NCI-H748 (cell line): Measurements from ENCODE around the gene LYSET.
"Not testable (repeated sequence)": the region's sequence is repeated elsewhere in the genome, so short reads cannot be mapped to it uniquely, and the experiment has no call there.

ENCODE experiments used
- DNase-seq: peaks from one replicate; lab custom pipeline; 2025; ENCODE audit not compliant: unreplicated experiment; lab: John Stamatoyannopoulos, UW

Gene LYSET

GRCh38 chr14:93214598-93214997 is 29.5 kb downstream of the LYSET start:
- DNase-seq: no peak

- DNase-seq: peak; percentile 77
These were observed 34.1 kb downstream of the LYSET start for GRCh38 chr14:93219103-93219726.

GRCh38 chr14:93220509-93220908 is 35.4 kb downstream of the LYSET start:
- DNase-seq: no peak

- DNase-seq: no peak
These were observed 38.4 kb downstream of the LYSET start for GRCh38 chr14:93223565-93223964.

- DNase-seq: no peak
These were observed 43.4 kb downstream of the LYSET start for GRCh38 chr14:93228550-93228949.

- DNase-seq: peak; percentile 25
These were observed 45.4 kb downstream of the LYSET start for GRCh38 chr14:93230539-93230938.

- peak; percentile 70 for DNase-seq
These were observed 46.2 kb downstream of the LYSET start for GRCh38 chr14:93231129-93231979.

GRCh38 chr14:93232159-93232558 is 47.0 kb downstream of the LYSET start:
- no peak for DNase-seq

- not testable (repeated sequence) for DNase-seq
These were observed 48.0 kb downstream of the LYSET start for GRCh38 chr14:93233078-93233477.

GRCh38 chr14:93234798-93235197 is 49.7 kb downstream of the LYSET start:
- DNase-seq: peak; percentile 61
